ENCODE results near the gene EEF2.

GRCh38 chr19:3955688-3956087 lies 29.6 kb downstream of the EEF2 start:
- TF ChIP-seq CTCF (IDR thresholded peaks at IDR 0.05), result no peak
- TF ChIP-seq POLR2A (IDR thresholded peaks at IDR 0.05), result no peak

All from vagina (tissue), 2 donors.